HepG2 (cell line): ENCODE data around the gene HCK. TPM values are rescaled to one million over a fixed set of nuclear protein-coding genes. Genes with fewer than 3 reads are reported as not detected.

Experiments used
- DMTF1 ChIP-seq: sonication (generic); formaldehyde crosslinking; IDR thresholded peaks from 2 replicates; pipeline ENCODE4 v1.4.0; 2020; ENCODE audit warnings: mild to moderate bottlenecking, missing genetic modification reagents
- HOXA7 ChIP-seq: sonication (generic); formaldehyde crosslinking; IDR thresholded peaks from 2 replicates; pipeline ENCODE4 v1.8.1; 2022; ENCODE audit warnings: mild to moderate bottlenecking, missing genetic modification reagents, moderate library complexity
- JUNB ChIP-seq: sonication (generic); formaldehyde crosslinking; IDR thresholded peaks from 2 replicates; pipeline ENCODE4 v1.8.0; 2022; ENCODE audit warnings: missing genetic modification reagents, mild to moderate bottlenecking, borderline replicate concordance
- KAT2B ChIP-seq: fragments of 150-350 bp; IDR thresholded peaks from 2 replicates; pipeline ENCODE4 v1.6.1; 2014; ENCODE audit warnings: low read depth, low read length, borderline replicate concordance
- MED13 ChIP-seq: sonication (generic); formaldehyde crosslinking; IDR thresholded peaks from 2 replicates; pipeline ENCODE4 v1.5.0; 2020; ENCODE audit warnings: missing genetic modification reagents
- MTA3 ChIP-seq: sonication (generic); formaldehyde crosslinking; IDR thresholded peaks from 2 replicates; pipeline ENCODE4 v1.4.0; 2020; ENCODE audit warnings: missing genetic modification reagents
- MXI1 ChIP-seq: IDR thresholded peaks from 3 replicates; pipeline ENCODE4 v1.6.1; 2012; ENCODE audit warnings: low read depth, low read length, inconsistent platforms, borderline replicate concordance
- RNF2 ChIP-seq: fragments of 450-650 bp; conservative IDR thresholded peaks from 2 replicates; pipeline ENCODE4 v1.6.1; 2016; ENCODE audit warnings: low read depth
- SIN3A ChIP-seq: IDR thresholded peaks from 2 replicates; pipeline ENCODE4 v1.6.1; 2011; ENCODE audit warnings: low read depth, mild to moderate bottlenecking, control low read depth, low read length, borderline replicate concordance
- ZFP36 ChIP-seq: fragments of 150-350 bp; IDR thresholded peaks from 2 replicates; pipeline ENCODE4 v1.6.1; 2018; ENCODE audit warnings: borderline replicate concordance, low read length, low read depth; ENCODE audit not compliant: partially characterized antibody
- ZNF232 ChIP-seq: sonication (generic); formaldehyde crosslinking; IDR thresholded peaks from 2 replicates; pipeline ENCODE4 v1.4.0; 2020; ENCODE audit warnings: missing genetic modification reagents, borderline replicate concordance
- ZNF30 ChIP-seq: sonication (generic); formaldehyde crosslinking; IDR thresholded peaks from 2 replicates; pipeline ENCODE4 v1.5.0; 2020; ENCODE audit warnings: mild to moderate bottlenecking, missing genetic modification reagents
- ZNF460 ChIP-seq: sonication (generic); formaldehyde crosslinking; IDR thresholded peaks from 2 replicates; pipeline ENCODE4 v1.5.1; 2020; ENCODE audit warnings: missing genetic modification reagents, mild to moderate bottlenecking, borderline replicate concordance
- ZNF574 ChIP-seq: sonication (generic); formaldehyde crosslinking; IDR thresholded peaks from 2 replicates; pipeline ENCODE4 v1.4.0; 2020; ENCODE audit warnings: missing genetic modification reagents
- ZNF747 ChIP-seq: sonication (generic); formaldehyde crosslinking; IDR thresholded peaks from 2 replicates; pipeline ENCODE4 v1.8.1; 2023; ENCODE audit warnings: missing genetic modification reagents, mild to moderate bottlenecking, borderline replicate concordance
- ZNF83 ChIP-seq: sonication (generic); formaldehyde crosslinking; IDR thresholded peaks from 2 replicates; pipeline ENCODE4 v1.4.0; 2020; ENCODE audit warnings: missing genetic modification reagents, mild to moderate bottlenecking, borderline replicate concordance
- polyA plus RNA-seq, 8 experiments: library from polyadenylated mRNA; depleted of rRNA in 3 of 8; stranded (reverse) in 7 of 8; unstranded in 1 of 8; fragments of >200 nt; fragmentation: Illumina TruSeq in 4 of 8; extraction: Trizol in 4 of 8; gene quantifications; 2 replicates each; pipeline versions ENCODE4 v1.2.1 to v1.2.3, GENCODE V29; 2011 to 2016; ENCODE audit warnings: low read depth in 4 of 8, missing spikeins in 1 of 8, mixed read lengths in 1 of 8; ENCODE audit not compliant: insufficient read depth in 1 of 8
- total RNA-seq, 5 experiments: library from RNA; depleted of rRNA; stranded (reverse); fragments of >200 nt; fragmentation: Illumina TruSeq; extraction: Trizol; gene quantifications; 2 replicates each; pipeline ENCODE4 v1.2.3, GENCODE V29; 2016; ENCODE audit warnings: low read depth in 1 of 5

HCK gene
- total and polyA plus RNA-seq, 2 of the 13 experiments (the other 11 are each of a cell fraction or from before 2014, with no cell fraction given), result 0.04 TPM; not detected in 1

GRCh38 chr20:32017711-32018251, 34.3 kb upstream of the HCK start (continued):
- TF ChIP-seq ZNF83, result 0 out of 2 replicates have a peak, but pooled peaks have one; percentile 67
- TF ChIP-seq ZNF460 (CRISPR knock-in tag), result no peak
- no peak for TF ChIP-seq ZFP36
- no peak for TF ChIP-seq RNF2
- TF ChIP-seq SIN3A, result no peak
- TF ChIP-seq JUNB (CRISPR knock-in tag), result no peak
- TF ChIP-seq MXI1, result no peak
- no peak for TF ChIP-seq MTA3 (CRISPR knock-in tag)
- no peak for TF ChIP-seq DMTF1 (CRISPR knock-in tag)
- no peak for TF ChIP-seq ZNF30 (CRISPR knock-in tag)
- TF ChIP-seq ZNF747, result no peak
- TF ChIP-seq MED13 (CRISPR knock-in tag), result no peak
- TF ChIP-seq ZNF232 (CRISPR knock-in tag), result no peak
- no peak for TF ChIP-seq ZNF574 (CRISPR knock-in tag)
- TF ChIP-seq KAT2B, result no peak
- TF ChIP-seq HOXA7 (CRISPR knock-in tag), result no peak
- TF ChIP-seq, all 625 proteins: peak for 41
